ENCODE results near the gene TEX44.

DNA sequence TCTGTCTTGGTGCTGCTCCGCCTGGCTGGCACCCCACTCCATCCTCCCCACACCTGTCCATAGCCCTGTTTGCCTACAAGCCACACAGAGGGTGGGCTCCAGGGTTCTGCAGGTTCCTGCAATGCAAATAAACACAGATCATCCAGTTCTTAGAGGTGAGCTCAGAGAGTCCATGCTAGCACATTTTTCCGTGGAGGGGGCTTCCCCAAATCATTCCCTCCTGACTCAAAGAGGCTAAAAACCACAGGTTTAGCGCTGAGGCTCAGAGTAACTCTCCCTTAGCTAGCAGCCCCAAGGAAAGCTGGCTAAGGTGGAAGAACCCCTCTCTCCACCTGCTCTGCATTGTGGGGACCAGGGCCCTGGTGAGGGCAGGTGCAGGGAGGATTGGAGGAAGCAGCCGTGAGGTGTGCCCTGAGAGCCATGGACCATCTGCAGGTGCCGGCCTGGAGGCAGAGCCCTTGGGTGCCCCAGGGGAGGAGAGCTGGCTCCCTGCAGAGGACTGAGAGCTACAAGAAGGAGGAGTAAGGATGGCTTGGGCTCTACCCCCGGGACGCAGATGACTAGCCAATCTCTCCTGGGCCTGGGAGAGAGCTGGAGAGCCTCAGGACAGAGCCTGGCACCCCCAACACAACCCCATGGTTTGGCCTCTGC, 23.8 kb upstream of the TEX44 start:
- TF ChIP-seq, protein P1, sequence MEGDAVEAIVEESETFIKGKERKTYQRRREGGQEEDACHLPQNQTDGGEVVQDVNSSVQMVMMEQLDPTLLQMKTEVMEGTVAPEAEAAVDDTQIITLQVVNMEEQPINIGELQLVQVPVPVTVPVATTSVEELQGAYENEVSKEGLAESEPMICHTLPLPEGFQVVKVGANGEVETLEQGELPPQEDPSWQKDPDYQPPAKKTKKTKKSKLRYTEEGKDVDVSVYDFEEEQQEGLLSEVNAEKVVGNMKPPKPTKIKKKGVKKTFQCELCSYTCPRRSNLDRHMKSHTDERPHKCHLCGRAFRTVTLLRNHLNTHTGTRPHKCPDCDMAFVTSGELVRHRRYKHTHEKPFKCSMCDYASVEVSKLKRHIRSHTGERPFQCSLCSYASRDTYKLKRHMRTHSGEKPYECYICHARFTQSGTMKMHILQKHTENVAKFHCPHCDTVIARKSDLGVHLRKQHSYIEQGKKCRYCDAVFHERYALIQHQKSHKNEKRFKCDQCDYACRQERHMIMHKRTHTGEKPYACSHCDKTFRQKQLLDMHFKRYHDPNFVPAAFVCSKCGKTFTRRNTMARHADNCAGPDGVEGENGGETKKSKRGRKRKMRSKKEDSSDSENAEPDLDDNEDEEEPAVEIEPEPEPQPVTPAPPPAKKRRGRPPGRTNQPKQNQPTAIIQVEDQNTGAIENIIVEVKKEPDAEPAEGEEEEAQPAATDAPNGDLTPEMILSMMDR (IDR thresholded peaks at IDR 0.05; ENCODE audit: low read length) = no peak
- no peak for TF ChIP-seq EZH2 (IDR thresholded peaks at IDR 0.05; ENCODE audit: borderline replicate concordance, low read length)
